Aorta (tissue), 5 donors: Measurements from ENCODE around the gene NOX3. TPM values are rescaled to one million over a fixed set of nuclear protein-coding genes. Genes with fewer than 3 reads are reported as not detected.
"Not testable (repeated sequence)": the region's sequence is repeated elsewhere in the genome, so short reads cannot be mapped to it uniquely, and the experiment has no call there.

Experiments used
- ATAC-seq: fragments of 200-7000 bp; cut with Tn5 transposase; one replicate; pipeline ENCODE4 v1.9.1; 2022; ENCODE audit warnings: moderate library complexity; ENCODE audit not compliant: low FRiP score
- DNase-seq, 2 donors: peaks; one replicate each; pipeline ENCODE4 v3.0.0-alpha.2; 2020
- H3K27ac ChIP-seq, 2 donors: one replicate each; pipeline ENCODE4 v1.5.1; 2013; ENCODE audit warnings: low read length in 2 of 2, mild to moderate bottlenecking in 2 of 2, moderate library complexity in 2 of 2, control low read depth in 1 of 2, inconsistent platforms in 1 of 2, low read depth in 1 of 2
- H3K27me3 ChIP-seq, 2 donors: one replicate each; pipeline ENCODE4 v1.6.1; 2013; ENCODE audit warnings: control low read depth in 1 of 2, low read length in 1 of 2, mild to moderate bottlenecking in 1 of 2, moderate library complexity in 1 of 2; ENCODE audit not compliant: insufficient read depth in 2 of 2, control insufficient read depth in 1 of 2
- H3K36me3 ChIP-seq, 2 donors: one replicate each; pipeline ENCODE4 v1.6.1; 2013; ENCODE audit warnings: control low read depth in 1 of 2, low read length in 1 of 2, mild to moderate bottlenecking in 1 of 2; ENCODE audit not compliant: insufficient read depth in 2 of 2, control insufficient read depth in 1 of 2
- H3K4me1 ChIP-seq, 2 donors: one replicate each; pipeline ENCODE4 v1.6.1; 2013; ENCODE audit warnings: low read length in 2 of 2, control low read depth in 1 of 2, mild to moderate bottlenecking in 1 of 2, moderate library complexity in 1 of 2; ENCODE audit not compliant: insufficient read depth in 2 of 2, control insufficient read depth in 1 of 2
- H3K4me3 ChIP-seq, 2 donors: one replicate each; pipeline ENCODE4 v1.5.1; 2013; ENCODE audit warnings: low read length in 2 of 2, control low read depth in 1 of 2, mild to moderate bottlenecking in 1 of 2
- H3K9me3 ChIP-seq: one replicate; pipeline ENCODE4 v1.6.1; 2013; ENCODE audit warnings: mild to moderate bottlenecking, low read length; ENCODE audit not compliant: control insufficient read depth
- WGBS, 2 donors: extraction: QIAGEN DNeasy Blood & Tissue Kit; methylation state at CpG; one replicate each; pipeline ENCODE4 v1.1.7; 2013; 5-methylcytosine and 5-hydroxymethylcytosine counted together
- intact Hi-C, 2 donors: fragments of 100-400 bp; cut with DNase I; formaldehyde crosslinking; loops; one replicate each; pipeline versions ENCODE4 v1.14.2 to v1.15.0; 2022
- polyA plus RNA-seq, 2 donors: library from polyadenylated mRNA; stranded (reverse); fragments of 200-250 nt; gene quantifications; one replicate each; pipeline ENCODE4 v1.2.3, GENCODE V29; 2013
- total RNA-seq, 2 donors: library from RNA; stranded (reverse); fragmentation: NEBNext Ultra II Directional; extraction: Animal tissue kit (Norgen Biotek cat#: 25700); gene quantifications; one replicate each; pipeline ENCODE4 v1.2.1, GENCODE V29; 2021
- donor health status: healthy with polysubstance abuse.
- donor health status: Bipolar disorder and iron deficiency.
- donor health status: DM: no; HTN: no; CAD: no.
- donor health status: DM: no; HTN: no; CAD: no.
- donor health status: DM: yes; HTN: yes; CAD: no.

Gene NOX3
- total and polyA plus RNA-seq, 4 donors: not detected

GRCh38 chr6:155481215-155481614 is 25.6 kb upstream of the NOX3 start:
- Histone ChIP-seq H3K36me3 (no peaks in the 10 kb centered on the region), H3K4me1 (no peaks in the 10 kb centered on the region), H3K9me3 (no peaks in the 10 kb centered on the region), H3K27me3 (no peaks in the 10 kb centered on the region), H3K4me3 (no peak overlapping the region), H3K27ac (no peak overlapping the region)
- WGBS, 2 donors: 84 to 90% methylated on average over 3 of the region's 3 CpGs
- intact Hi-C loops: no loop called here
- ATAC-seq: no peak
- no peak for DNase-seq

- Histone ChIP-seq H3K9me3 (no peaks in the 10 kb centered on the region), H3K27me3 (no peaks in the 10 kb centered on the region), H3K4me3 (no peak overlapping the region), H3K4me1 (no peaks in the 10 kb centered on the region), H3K36me3 (no peaks in the 10 kb centered on the region), H3K27ac (no peak overlapping the region)
- WGBS, 2 donors: 69 to 75% methylated on average over 8 of the region's 8 CpGs
- DNase-seq: no peak
- intact Hi-C loops: no loop called here
- ATAC-seq: no peak
Observed at GRCh38 chr6:155473741-155474140, 18.1 kb upstream of the NOX3 start.

GRCh38 chr6:155472886-155473285 is 17.2 kb upstream of the NOX3 start:
- Histone ChIP-seq H3K4me1 (no peaks in the 10 kb centered on the region), H3K27ac (no peak overlapping the region), H3K36me3 (no peaks in the 10 kb centered on the region), H3K4me3 (no peak overlapping the region), H3K9me3 (no peaks in the 10 kb centered on the region), H3K27me3 (no peaks in the 10 kb centered on the region)
- ATAC-seq: no peak
- DNase-seq: no peak
- intact Hi-C loops: no loop called here
- WGBS, 2 donors: 44 to 56% methylated on average over 1 of the region's 1 CpG

- DNase-seq, intact Hi-C loops, ATAC-seq, H3K36me3 ChIP-seq, H3K27me3 ChIP-seq, H3K9me3 ChIP-seq, H3K4me3 ChIP-seq, H3K27ac ChIP-seq, H3K4me1 ChIP-seq: not testable (repeated sequence)
- 78 to 92% methylated on average over 5 of the region's 5 CpGs for WGBS, 2 donors
Observed at GRCh38 chr6:155470979-155471616, 15.5 kb upstream of the NOX3 start.

GRCh38 chr6:155468543-155468942 is 12.9 kb upstream of the NOX3 start:
- H3K36me3 ChIP-seq, DNase-seq, H3K4me1 ChIP-seq, ATAC-seq, H3K4me3 ChIP-seq, intact Hi-C loops, H3K9me3 ChIP-seq, H3K27me3 ChIP-seq, H3K27ac ChIP-seq: not testable (repeated sequence)
- 86 to 91% methylated on average over 3 of the region's 3 CpGs for WGBS, 2 donors

GRCh38 chr6:155466539-155466938 is 10.9 kb upstream of the NOX3 start:
- intact Hi-C loops: no loop called here
- WGBS, 2 donors: 70 to 83% methylated on average over 3 of the region's 3 CpGs
- DNase-seq (no peak), ATAC-seq (no peak)
- H3K9me3 ChIP-seq: peaks cover 4% of the 10 kb centered on the region
- no peak overlapping the region for H3K27ac ChIP-seq
- H3K36me3 ChIP-seq: no peaks in the 10 kb centered on the region
- peaks cover 0 to 2% of the 10 kb centered on the region in 2 donors for H3K4me1 ChIP-seq
- H3K27me3 ChIP-seq: no peaks in the 10 kb centered on the region
- no peak overlapping the region for H3K4me3 ChIP-seq

- H3K4me3 ChIP-seq: peak overlapping the region in 1 of 2 donors; percentile 12
- 37 to 48% methylated on average over 6 of the region's 6 CpGs for WGBS, 2 donors
Observed at GRCh38 chr6:155461556-155461955, 5.9 kb upstream of the NOX3 start.

GRCh38 chr6:155454471-155454870 is 1.2 kb downstream of the NOX3 start:
- H3K4me3 ChIP-seq: no peak overlapping the region
- ATAC-seq (no peak), DNase-seq (no peak)
- H3K27me3 ChIP-seq: no peaks in the 10 kb centered on the region
- H3K4me1 ChIP-seq: no peaks in the 10 kb centered on the region
- no peaks in the 10 kb centered on the region for H3K36me3 ChIP-seq
- H3K9me3 ChIP-seq: no peaks in the 10 kb centered on the region
- intact Hi-C loops: no loop called here
- 64 to 72% methylated on average over 4 of the region's 4 CpGs for WGBS, 2 donors
- no peak overlapping the region for H3K27ac ChIP-seq

More at GRCh38 chr6:155461556-155461955, 5.9 kb upstream of the NOX3 start:
- intact Hi-C loops: no loop called here
- Histone ChIP-seq H3K9me3 (peaks cover 4% of the 10 kb centered on the region), H3K4me1 (peaks cover 0 to 3% of the 10 kb centered on the region in 2 donors), H3K27ac (no peak overlapping the region), H3K36me3 (no peaks in the 10 kb centered on the region), H3K27me3 (no peaks in the 10 kb centered on the region)
- no peak for DNase-seq
- no peak for ATAC-seq

GRCh38 chr6:155454008-155454407 is 1.6 kb downstream of the NOX3 start:
- intact Hi-C loops: no loop called here
- DNase-seq: no peak
- WGBS, 2 donors: 93 to 100% methylated on average over 1 of the region's 1 CpG
- H3K27me3 ChIP-seq: peaks cover 0 to 1% of the 10 kb centered on the region in 2 donors
- H3K9me3 ChIP-seq: no peaks in the 10 kb centered on the region
- no peak overlapping the region for H3K4me3 ChIP-seq
- H3K36me3 ChIP-seq: no peaks in the 10 kb centered on the region
- ATAC-seq: no peak
- H3K4me1 ChIP-seq: no peaks in the 10 kb centered on the region
- H3K27ac ChIP-seq: no peak overlapping the region
